Stimulated activated CD4-positive, alpha-beta T cell treated with anti-CD3 and anti-CD28 coated beads, Interleukin-2, amount 100 ng/mL, for 48 hours (primary cell): Measurements from ENCODE around the gene FILIP1L.

ENCODE experiments used
- DNase-seq, 2 donors: peaks; one replicate each; pipeline ENCODE4 v3.0.0-alpha.2; 2020

FILIP1L gene

DNA sequence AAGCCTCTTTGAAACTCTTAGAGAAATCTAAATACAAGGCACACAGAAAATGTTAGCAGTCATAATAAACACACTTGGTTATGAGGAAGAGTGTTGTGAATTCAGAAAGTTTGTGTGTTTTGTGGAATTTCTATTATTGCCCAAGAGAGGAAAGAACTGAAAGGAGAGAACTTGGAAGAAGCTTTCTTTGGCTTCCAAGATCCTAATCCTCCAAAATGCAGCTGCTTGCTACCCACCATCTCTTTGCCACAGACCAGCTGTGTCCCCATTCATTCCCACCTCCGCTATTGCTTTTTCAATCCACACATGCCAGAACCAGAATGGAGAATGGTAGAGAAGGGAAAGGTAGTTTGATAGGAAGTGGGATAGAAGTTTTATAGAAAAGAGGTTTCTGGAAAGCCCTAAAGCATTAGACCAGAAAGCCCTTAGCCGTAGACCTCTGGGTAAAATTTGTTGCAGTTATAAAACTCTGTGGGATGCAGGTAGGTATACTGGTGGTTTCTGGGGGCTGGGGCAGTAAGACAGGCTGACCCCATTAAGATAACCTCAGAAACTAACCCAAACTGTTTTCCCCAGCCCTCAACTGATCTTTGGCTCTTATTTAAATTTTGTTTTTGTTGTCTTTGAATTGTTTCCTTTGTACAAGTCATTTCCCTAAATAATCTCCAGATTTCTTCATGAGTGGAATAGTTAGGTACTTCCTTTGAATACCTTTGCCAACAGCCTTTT lies 108.5 kb downstream of the FILIP1L start:
- no peak for DNase-seq

DNA sequence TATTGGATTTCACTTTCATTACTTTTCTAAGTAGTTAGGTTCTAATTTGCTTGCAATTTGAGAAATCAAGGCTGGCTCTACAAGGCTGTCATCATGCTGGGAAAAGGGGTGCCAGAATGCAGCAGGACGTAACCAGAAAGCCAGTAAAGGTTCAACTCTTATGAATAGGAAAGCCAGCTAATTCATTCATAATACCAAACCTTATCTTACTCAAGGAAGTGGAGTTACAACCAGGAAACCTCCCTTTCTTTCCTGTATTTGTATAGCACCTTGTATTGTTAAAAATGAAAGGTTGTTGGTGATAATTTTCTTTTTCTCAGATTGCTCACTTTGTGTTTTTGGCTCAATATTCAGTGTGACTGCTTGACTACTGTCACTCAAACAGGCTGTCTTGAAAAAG lies 109.4 kb downstream of the FILIP1L start:
- no peak for DNase-seq

DNA sequence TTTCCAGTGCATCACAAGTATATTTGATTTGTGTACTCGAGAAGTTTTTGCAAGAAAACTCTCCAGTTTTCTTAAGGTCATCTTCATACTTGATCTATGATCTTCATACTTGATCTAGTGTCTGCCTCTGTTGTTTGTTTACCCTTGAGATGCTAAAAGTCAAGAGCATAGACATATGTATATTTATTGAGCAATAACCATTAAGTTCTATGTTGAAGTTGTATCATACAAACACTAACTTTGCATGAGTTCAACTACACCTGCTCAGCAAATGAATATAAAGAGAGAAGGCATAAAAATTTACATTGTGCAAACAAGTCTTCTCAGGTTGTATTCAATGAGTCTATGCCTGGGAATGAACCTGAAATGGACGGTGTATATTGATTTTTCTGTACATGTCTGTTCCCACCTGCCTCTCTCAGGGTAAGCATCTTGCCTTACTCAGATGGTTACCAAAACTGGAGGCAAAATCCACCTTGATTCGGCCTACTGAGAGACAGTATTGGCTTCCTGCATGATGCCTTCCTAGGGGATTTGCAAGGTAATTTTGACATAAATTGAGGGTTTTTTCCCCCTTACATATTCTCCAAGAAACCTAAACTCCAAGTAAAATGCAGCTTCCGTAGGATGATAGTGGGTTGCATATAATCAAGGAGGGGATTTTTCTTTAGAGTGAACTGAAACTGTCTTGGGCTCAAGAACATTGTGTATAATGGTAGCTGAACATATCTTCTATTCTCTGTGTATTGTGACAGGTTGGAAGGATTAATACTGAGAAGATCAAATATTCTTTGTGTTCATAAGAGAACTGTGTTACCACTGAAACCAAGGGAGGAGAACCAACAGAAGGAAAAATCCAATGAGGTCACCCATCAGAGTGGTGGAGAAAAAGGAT lies 110.4 kb downstream of the FILIP1L start:
- DNase-seq = no peak

DNA sequence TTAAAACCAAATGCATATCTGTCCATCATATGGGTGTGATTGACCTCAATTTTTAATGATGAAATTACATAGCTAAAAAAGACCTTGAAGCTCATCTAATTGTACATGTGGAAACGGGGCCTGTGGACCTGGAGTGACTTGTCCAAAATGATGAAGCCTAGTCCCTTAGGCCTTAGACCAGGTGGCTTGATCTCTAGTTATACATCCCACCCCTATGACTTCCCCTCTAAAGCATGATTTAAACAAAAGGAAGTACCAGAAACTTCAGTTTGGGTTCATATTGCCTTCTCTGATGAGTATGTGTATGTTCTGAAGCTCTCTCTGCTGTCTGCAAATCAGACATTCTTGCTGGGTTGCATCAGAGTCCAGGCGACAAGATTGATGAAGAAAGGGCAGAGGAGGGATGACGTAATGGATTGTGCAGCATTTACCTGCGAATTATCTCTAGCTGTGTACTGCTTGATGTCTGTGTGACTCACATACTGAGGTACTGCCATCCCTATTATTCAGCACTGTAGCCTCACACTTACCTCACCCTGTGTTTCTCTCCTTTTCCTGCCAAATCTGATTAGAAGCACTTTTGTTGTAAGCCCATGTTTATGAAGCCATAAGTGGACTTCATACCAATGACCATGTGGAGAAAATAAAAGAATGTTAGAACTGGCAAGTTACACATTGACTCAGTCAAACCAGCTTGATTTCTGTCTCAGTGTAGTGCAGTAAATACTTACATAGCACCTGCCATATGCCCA lies 111.5 kb downstream of the FILIP1L start:
- DNase-seq = no peak

DNA sequence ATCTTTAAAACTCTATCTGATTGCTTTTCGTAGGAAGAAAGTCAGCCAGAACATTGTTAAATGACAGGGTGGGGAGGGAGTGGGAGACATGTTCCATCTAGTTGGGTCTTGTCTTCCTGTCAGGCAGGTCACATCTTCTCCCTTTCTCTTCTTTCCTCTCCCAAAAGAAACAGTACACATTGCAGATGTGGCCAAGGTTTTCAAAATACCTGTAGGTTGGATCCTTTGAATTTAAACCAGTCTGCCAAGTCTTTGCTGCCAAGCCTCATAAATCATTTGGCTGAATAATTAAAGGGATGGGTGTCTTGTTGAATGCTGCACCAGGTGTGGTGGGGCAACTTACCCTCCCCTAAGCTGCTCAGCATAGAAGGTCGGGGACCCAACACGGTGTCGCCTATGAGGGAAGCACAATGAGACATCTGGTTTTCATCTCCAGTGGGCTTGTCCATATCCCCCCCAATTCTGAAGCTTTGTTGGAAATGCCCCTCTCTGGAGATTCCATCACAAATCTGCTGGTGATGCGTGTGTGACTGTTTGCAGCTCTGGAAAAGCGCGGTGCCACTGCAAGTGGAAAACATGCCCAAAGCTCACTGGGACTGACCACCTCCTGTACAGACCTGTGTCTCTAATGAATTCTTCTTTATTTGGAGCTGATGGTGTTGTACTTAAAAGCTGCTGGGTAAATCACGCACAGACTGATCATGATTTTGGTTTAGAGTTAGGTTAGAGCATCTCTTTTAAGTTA lies 112.6 kb downstream of the FILIP1L start:
- no peak for DNase-seq

DNA sequence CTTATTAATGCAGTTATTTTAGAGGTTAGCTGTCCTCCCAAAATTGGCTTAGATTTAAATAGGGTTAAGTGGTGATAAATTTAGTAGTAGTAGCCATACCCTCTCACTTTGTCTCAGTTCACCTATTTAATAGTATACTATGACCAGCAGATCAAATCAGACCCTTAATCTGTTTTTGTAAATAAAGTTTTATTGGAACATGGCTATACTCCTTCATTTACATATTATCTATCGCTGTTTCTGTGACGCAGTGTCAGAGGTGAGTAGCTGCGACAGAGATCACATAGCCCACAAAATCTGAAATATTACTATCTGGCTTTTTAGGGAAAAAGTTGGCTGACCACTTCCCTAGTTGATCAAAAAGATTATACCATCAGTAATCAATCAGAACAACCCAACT lies 113.2 kb downstream of the FILIP1L start:
- no peak for DNase-seq

DNA sequence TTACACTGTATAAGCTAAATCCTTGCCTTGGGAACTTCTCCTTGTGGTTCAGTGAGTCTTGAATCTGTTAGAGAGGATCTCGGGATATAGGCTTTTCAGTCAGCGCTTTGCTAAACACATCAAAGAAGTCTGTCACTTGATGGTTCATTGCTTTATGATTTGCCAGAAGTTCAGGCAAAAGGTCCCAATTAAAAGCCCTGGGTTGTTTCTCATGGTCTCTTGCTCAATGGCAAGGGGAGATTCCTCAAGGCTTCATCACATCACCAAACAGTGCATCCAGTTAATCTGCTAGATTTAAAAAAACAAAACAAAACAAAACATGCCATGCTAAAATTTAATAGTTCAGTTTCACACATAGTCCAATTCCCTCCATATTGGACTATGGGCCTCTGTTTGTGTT lies 114.8 kb downstream of the FILIP1L start:
- no peak for DNase-seq

DNA sequence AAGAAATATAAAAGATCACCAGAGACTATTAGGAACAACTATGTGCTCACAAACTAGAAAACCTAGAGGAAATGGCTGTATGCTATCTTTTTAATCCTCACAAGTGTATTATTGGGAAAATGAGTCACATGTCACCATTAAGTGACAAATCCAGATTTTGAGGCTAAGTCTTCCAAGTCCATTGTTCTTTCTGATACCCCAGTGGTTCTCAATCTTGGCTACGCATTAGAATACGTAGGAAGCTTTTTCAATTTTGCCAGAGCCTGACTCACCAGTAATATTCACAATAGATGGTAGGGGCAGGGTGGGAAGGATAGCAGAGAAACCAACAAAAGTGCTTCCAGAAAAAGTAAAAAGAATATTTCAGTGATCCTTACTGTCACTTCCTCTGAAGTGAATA lies 117.0 kb downstream of the FILIP1L start:
- no peak for DNase-seq

DNA sequence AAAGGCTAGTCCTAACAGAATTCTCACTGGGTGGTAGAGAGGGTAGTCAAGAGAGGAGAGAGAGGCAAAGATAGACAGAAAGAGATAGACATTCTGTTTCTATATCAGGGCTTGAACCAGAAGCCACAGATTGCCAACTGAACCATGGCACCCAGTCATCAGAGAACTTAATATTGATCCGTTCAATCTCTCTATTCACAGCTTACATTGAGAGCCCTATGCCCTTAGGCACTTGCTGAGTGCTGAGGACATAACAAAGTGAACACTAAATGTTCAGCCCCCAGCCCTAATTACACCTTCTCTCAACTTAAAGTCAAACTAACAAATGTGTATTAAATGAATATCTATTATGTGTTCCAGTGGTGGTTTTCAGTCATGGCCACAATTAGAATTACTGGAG lies 124.1 kb downstream of the FILIP1L start:
- DNase-seq = no peak

DNA sequence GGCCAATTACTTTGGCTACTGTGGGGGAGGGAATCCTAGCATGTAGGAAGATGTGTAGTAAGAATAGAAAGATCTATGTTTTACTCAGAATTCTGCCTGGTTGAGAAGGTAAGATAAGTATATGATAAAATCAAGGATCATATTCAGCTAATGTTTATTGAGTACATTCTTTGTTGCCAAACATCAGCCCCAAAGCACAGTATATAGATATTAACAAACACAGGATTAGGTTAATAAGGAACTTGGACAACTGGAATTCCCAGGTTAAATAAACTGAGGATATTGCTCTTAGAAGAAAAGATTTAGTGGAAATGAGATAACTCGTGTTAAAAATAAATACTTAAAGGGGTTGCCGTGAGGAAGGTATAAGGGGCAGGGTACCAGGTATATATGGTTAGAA lies 129.6 kb downstream of the FILIP1L start:
- DNase-seq = no peak

DNA sequence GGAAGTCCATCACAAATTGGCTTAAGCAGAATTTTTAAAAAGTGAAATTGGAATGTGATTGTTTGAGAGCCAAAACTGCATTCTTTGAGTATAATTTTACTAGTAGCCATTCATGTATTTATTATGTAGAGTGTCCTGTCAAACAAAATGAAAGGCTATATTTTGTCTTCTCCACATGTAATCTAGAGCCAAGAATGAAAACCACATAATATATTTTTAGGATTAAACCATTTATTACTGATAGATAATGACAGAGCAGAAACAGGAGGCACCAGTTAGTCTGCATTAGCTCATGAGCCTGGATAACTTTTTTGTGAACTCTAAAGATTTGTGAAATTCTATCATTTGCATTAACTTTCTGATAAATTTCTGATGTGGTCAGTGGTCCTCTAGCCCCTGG lies 130.2 kb downstream of the FILIP1L start:
- DNase-seq = no peak

DNA sequence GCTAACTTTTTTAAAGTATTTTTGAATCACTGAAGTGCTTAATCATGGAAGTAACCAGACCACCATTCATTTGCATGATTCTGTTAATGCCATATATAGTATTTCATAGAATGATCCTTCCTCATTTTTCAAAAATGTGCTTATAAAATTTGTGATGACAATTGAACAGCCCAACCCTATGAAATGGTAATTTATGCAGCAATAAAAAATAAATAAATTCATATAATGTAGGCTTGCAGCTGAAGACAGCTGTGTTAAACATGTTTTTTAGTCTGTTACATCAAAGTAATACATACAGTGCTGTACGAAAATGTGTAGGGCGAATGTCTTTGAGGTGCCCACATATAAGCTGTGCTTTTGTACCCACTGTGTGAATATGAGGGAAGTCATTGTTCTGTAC lies 131.7 kb downstream of the FILIP1L start:
- no peak for DNase-seq

DNA sequence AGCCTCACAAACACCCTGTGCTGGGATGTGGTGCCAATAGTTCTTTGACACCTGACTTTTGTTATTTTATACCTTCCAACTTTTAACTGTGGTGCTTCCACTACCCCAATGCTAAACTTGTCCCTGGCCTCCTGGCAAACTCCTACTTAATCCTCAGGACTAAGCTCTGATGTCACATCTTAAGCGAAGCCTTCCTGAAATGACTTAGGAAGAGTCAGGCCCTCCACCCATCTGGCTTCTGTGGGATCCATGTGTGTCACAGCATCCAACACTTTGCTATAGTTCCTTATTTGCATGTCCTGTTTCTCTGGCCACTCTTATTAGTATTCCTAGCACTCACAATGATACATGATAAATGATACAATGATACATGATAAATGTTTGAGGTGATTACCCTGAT lies 133.2 kb downstream of the FILIP1L start:
- DNase-seq = no peak

DNA sequence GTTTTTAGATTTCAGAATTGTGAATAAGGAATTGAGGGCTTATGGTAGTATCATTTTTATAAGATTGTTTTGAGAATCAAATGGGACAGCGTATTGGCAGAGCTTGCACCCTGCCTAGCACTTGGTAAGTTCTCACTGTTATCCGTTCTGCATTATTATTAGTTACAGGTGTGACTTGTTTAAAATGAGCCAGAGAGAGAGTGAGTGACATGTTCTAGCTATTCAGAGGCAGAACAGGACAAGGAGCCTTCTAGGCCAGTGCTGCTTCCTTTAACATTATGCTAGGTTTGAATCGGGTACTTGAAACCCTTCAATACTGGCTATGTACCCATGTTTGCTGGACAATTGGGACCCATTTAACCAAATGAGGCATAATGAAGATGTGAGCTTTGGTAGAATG lies 133.7 kb downstream of the FILIP1L start:
- DNase-seq = no peak

DNA sequence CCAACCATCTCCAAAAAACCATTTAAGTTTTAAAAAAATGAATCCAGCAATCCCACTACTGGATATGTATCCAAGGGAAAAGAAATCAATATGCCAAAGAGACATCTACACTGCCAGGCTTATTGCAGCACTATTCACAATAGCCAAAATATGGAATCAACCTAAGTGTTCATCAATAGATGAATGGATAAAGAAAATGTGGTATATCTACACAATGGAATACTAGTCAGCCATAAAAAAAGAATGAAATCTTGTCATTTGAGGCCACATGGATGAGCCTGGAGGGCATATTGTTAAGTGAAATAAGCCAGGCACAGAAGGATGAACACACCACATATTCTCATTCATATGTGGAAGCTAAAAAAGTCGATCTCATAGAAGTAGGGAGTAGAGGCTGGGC lies 136.1 kb downstream of the FILIP1L start:
- no peak for DNase-seq

DNA sequence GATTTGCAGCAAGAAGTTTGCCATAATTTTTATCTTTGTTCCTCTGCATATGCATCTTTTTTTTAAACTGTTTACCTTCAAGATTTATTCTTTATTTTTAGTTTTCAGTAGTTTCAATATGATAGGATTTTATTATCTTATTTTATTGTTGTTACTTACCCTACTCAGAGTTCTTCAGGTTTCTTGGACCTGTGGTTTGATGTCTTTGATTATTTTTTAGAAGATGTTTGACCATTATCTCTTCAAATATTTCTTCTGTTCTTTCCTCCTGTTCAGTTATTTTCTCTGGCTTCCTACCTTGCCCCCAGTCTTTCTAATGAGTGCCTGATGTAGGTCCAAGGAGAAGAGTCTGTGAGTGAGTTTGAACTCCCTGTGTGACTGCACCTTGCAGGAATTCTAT lies 137.7 kb downstream of the FILIP1L start:
- no peak for DNase-seq

DNA sequence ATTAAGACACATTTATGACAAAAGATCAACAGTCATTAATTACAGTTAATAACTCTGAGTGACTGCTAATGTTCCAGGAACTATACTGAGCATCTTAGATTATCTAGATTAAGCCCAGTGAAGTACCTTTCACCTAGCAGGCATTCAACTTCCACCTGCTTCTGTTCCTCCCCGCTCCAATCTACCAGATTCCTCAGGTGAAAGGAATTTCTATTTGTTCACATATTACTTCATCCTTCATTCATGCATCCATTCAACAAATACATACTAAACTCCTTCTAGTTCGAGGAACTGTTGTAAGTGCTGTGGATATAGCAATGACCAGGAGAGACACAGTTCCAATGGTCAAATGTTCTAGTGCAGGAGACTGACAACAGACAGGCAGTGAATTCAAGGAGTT lies 139.3 kb downstream of the FILIP1L start:
- no peak for DNase-seq

DNA sequence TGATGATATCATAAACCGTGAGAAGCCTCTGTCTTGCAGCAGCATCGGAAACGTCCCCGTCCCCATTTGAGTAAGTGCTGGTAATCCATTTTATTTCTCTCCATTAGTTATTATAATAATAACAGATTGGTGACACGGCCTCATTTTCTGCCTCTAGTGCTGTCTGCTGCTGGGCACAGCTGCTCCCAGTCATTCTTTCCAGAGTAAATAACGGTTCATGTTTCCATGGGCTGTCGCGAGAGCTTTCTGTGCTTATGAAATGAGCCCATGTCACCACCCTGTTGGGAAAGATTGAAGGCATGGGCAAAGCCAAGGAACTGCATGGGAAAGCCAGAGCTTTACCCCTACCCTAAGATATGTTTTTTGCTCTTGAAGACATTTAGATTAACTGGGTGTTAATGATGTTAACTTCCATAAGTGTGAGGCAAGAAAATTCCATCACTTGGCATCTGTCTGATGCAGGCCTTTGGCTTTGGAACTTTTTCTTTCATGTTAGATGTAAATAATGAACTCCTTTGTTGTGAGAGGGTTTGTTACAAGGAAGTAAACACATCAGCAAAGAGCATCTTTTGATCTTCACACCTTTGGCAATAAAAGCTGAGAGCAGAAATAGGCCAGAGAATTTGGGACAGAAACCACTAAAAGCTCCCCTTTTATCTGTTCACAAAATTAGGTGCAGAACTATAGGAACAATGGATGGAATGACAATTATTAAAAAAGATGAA lies 141.8 kb downstream of the FILIP1L start:
- DNase-seq = no peak

DNA sequence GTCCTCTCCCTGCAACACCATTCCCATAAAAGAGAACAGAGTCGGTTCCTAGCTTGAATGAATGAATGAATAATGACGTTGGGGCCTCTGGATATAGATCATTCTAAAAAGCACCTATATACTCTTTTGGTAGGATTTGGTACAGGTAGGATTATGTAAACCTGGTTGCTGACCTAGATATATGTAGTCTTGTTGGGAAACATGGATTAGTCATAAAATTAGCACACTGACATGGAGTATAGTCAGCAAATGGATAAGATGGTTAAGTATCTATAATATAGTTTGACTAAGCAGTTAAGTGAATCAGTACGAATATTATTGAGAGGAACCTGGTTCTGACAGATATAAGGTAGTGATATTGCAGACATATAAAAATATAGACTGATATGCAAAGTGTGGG lies 142.5 kb downstream of the FILIP1L start:
- no peak for DNase-seq

DNA sequence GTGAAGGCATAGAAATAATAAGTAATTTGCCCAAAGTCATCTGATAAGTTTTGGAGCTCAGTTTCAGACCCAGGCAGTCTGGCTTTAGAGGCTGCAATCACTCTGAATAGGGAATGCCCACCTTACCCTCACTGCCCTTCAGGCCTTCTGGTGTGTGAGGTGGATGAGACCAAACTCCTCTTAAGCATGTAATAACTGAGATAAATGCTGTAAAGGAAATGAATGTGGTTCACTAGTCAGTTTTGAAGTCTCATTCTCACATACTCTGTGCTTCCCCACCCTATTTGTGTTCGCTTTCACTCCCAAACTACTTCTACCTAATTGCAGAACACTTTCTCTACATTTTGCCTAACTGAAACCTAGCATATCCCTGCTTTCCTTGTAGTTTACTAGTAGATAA lies 144.1 kb downstream of the FILIP1L start:
- no peak for DNase-seq

DNA sequence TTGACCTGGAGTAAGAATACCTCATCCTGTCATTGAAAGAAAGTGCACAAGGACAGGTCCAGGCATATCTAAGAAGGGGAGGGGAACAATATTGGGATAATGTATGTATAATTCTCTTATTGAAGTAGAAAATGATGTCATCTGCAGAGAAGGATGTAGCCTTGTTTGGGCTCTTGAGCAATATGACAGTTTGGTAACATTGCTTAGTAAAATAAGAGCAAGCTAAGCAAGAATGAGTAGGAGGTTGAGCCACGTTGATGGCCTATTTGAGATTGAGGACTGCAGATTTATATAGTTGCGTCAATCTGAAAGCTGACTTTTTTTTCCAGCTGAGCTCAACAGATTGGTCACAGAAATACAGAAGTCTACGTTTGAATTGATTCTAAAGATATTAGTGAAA lies 145.2 kb downstream of the FILIP1L start:
- DNase-seq = no peak

DNA sequence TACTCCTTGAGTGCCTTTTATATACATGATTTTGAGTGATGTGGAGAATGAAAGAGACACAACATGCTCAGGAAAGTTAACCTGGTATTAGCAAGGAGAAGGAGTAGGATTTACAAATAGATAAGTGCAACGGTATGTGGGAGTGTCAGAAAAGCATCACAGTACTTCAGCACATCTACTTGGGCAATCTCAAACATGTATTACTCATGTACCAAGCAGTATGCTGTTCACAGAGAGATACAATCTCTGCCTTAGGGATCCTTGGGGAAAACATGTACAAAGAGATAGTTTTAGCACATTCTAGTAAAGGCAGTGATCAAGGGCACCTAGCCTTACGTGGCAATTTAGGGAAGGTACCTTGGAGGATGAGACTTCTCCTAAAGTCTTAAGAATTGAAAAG lies 146.5 kb downstream of the FILIP1L start:
- DNase-seq = no peak
